Breast epithelium (tissue), 4 donors: Measurements from ENCODE around the gene AKR7A2. TPM values are rescaled to one million over a fixed set of nuclear protein-coding genes. Genes with fewer than 3 reads are reported as not detected.

ENCODE experiments used
- DNase-seq, 2 donors: peaks; one replicate each; pipeline ENCODE4 v3.0.0-alpha.2; 2019; ENCODE audit warnings: low spot score in 2 of 2
- H3K27ac ChIP-seq, 2 donors: fragments of 200-600 bp; sonication (generic) in 1 of 2; one replicate each; pipeline ENCODE4 v1.5.1; 2016 to 2019; ENCODE audit warnings: mild to moderate bottlenecking in 1 of 2
- H3K27me3 ChIP-seq, 2 donors: fragments of 200-600 bp; sonication (generic) in 1 of 2; one replicate each; pipeline versions ENCODE4 v1.5.1 to v1.6.0; 2017 to 2019; ENCODE audit warnings: control low read depth in 1 of 2, mild to moderate bottlenecking in 1 of 2
- H3K36me3 ChIP-seq: fragments of 200-600 bp; one replicate; pipeline ENCODE4 v1.5.1; 2019
- H3K4me1 ChIP-seq, 2 donors: fragments of 200-600 bp; sonication (generic); one replicate each; pipeline ENCODE4 v1.5.1; 2016 to 2019; ENCODE audit warnings: control low read depth in 1 of 2
- H3K4me3 ChIP-seq, 3 donors: fragments of 200-600 bp; sonication (generic); 1 replicate in 2 of 3; 2 replicates in 1 of 3; pipeline ENCODE4 v1.5.1; 2016 to 2019; ENCODE audit warnings: mild to moderate bottlenecking in 3 of 3, moderate library complexity in 2 of 3
- H3K9me3 ChIP-seq, 2 donors: fragments of 200-600 bp; sonication (generic) in 1 of 2; one replicate each; pipeline ENCODE4 v1.5.1; 2016 to 2019; ENCODE audit warnings: control low read depth in 1 of 2
- CTCF ChIP-seq, 3 donors: fragments of 450-650 bp; IDR thresholded peaks; one replicate each; pipeline ENCODE4 v1.5.1; 2016 to 2017; ENCODE audit warnings: antibody characterized with exemption in 3 of 3, mild to moderate bottlenecking in 3 of 3, moderate library complexity in 3 of 3
- POLR2A ChIP-seq: fragments of 450-650 bp; IDR thresholded peaks from one replicate; pipeline ENCODE4 v1.6.1; 2016; ENCODE audit warnings: antibody characterized with exemption, mild to moderate bottlenecking, moderate library complexity
- POLR2AphosphoS5 ChIP-seq, 3 donors: sonication (generic); formaldehyde crosslinking; IDR thresholded peaks; one replicate each; pipeline ENCODE4 v1.6.1; 2017; ENCODE audit warnings: antibody characterized with exemption in 3 of 3
- intact Hi-C: fragments of 100-400 bp; cut with DNase I; formaldehyde crosslinking; loops from one replicate; pipeline ENCODE4 v1.15.1; 2023; ENCODE audit warnings: low total_unique reads
- total RNA-seq, 3 donors: library from RNA; depleted of rRNA; stranded (reverse); fragments of >200 nt; gene quantifications; one replicate each; pipeline ENCODE4 v1.1.0, GENCODE V29; 2016

The AKR7A2 gene
- total RNA-seq, 3 donors from 2014 or later = 65.9 to 116 (median 80.5) TPM

GRCh38 chr1:19333587-19334354, 21.8 kb upstream of the AKR7A2 start:
- H3K27ac ChIP-seq = no peak overlapping the region
- H3K27me3 ChIP-seq = no peaks in the 10 kb centered on the region
- H3K36me3 ChIP-seq = no peaks in the 10 kb centered on the region
- no peaks in the 10 kb centered on the region for H3K9me3 ChIP-seq
- no peaks in the 10 kb centered on the region for H3K4me1 ChIP-seq
- no peak for DNase-seq
- TF ChIP-seq POLR2A = no peak
- TF ChIP-seq POLR2AphosphoS5 (IDR thresholded peaks at IDR 0.05) = no peak
- no peak for TF ChIP-seq CTCF (IDR thresholded peaks at IDR 0.05)
- intact Hi-C loops = loop anchor here (10.0 kb wide), 1 partner anchor 239 kb away; no protein-coding TSS in a partner anchor
- H3K4me3 ChIP-seq = no peak overlapping the region

- TF ChIP-seq POLR2A (no peak), CTCF (IDR thresholded peaks at IDR 0.05) (no peak), POLR2AphosphoS5 (IDR thresholded peaks at IDR 0.05) (no peak)
- no peak for DNase-seq
- H3K4me1 ChIP-seq = no peaks in the 10 kb centered on the region
- no peaks in the 10 kb centered on the region for H3K27me3 ChIP-seq
- H3K27ac ChIP-seq = no peak overlapping the region
- H3K36me3 ChIP-seq = no peaks in the 10 kb centered on the region
- H3K9me3 ChIP-seq = no peaks in the 10 kb centered on the region
- intact Hi-C loops = loop anchor here (10.0 kb wide), 1 partner anchor 238 kb away; no protein-coding TSS in a partner anchor
- no peak overlapping the region for H3K4me3 ChIP-seq
Measured at GRCh38 chr1:19332832-19333231, 20.9 kb upstream of the AKR7A2 start.

- Histone ChIP-seq H3K27ac (no peak overlapping the region), H3K27me3 (no peaks in the 10 kb centered on the region), H3K9me3 (no peaks in the 10 kb centered on the region), H3K4me3 (no peak overlapping the region), H3K36me3 (no peaks in the 10 kb centered on the region), H3K4me1 (no peaks in the 10 kb centered on the region)
- intact Hi-C loops = loop anchor here (10.0 kb wide), 1 partner anchor 237 kb away; no protein-coding TSS in a partner anchor
- no peak for TF ChIP-seq CTCF (IDR thresholded peaks at IDR 0.05)
- TF ChIP-seq POLR2AphosphoS5 (IDR thresholded peaks at IDR 0.05) = no peak
- no peak for TF ChIP-seq POLR2A
- no peak for DNase-seq
Measured at GRCh38 chr1:19331262-19331878, 19.4 kb upstream of the AKR7A2 start.

GRCh38 chr1:19330449-19331135, 18.6 kb upstream of the AKR7A2 start:
- TF ChIP-seq POLR2A (no peak), CTCF (IDR thresholded peaks at IDR 0.05) (no peak), POLR2AphosphoS5 (IDR thresholded peaks at IDR 0.05) (no peak)
- Histone ChIP-seq H3K36me3 (no peaks in the 10 kb centered on the region), H3K27me3 (no peaks in the 10 kb centered on the region), H3K4me1 (no peaks in the 10 kb centered on the region), H3K4me3 (no peak overlapping the region), H3K27ac (no peak overlapping the region), H3K9me3 (no peaks in the 10 kb centered on the region)
- DNase-seq = no peak
- intact Hi-C loops = loop anchor here (10.0 kb wide), 1 partner anchor 236 kb away; no protein-coding TSS in a partner anchor
